Stomach (tissue), 19 donors: ENCODE measurements around the gene RPS27. TPM values are rescaled to one million over a fixed set of nuclear protein-coding genes. Genes with fewer than 3 reads are reported as not detected.

ENCODE experiments used
- DNase-seq, 2 donors: peaks; one replicate each; pipeline versions ENCODE4 v3.0.0 to v3.0.0-alpha.2; 2013 to 2019
- H3K27ac ChIP-seq, 5 donors: fragments of 200-600 bp in 4 of 5; sonication (generic) in 4 of 5; one replicate each; pipeline ENCODE4 v1.5.1; 2013 to 2019; ENCODE audit warnings: mild to moderate bottlenecking in 1 of 5, moderate library complexity in 1 of 5
- H3K27me3 ChIP-seq, 3 donors: fragments of 200-600 bp; sonication (generic); one replicate each; pipeline ENCODE4 v1.5.1; 2017 to 2019; ENCODE audit warnings: mixed run types in 1 of 3
- H3K36me3 ChIP-seq, 4 donors: fragments of 200-600 bp; sonication (generic); 1 replicate in 3 of 4; 2 replicates in 1 of 4; pipeline ENCODE4 v1.5.1; 2016 to 2019
- H3K4me1 ChIP-seq, 4 donors: fragments of 200-600 bp; sonication (generic); one replicate each; pipeline ENCODE4 v1.5.1; 2016 to 2019
- H3K4me3 ChIP-seq, 4 donors: fragments of 200-600 bp; sonication (generic) in 3 of 4; one replicate each; pipeline ENCODE4 v1.5.1; 2016 to 2019; ENCODE audit warnings: mild to moderate bottlenecking in 1 of 4
- H3K9me3 ChIP-seq, 4 donors: fragments of 200-600 bp; sonication (generic); one replicate each; pipeline ENCODE4 v1.5.1; 2016 to 2019
- EP300 ChIP-seq: sonication (generic); formaldehyde crosslinking; IDR thresholded peaks from one replicate; pipeline ENCODE4 v1.6.1; 2017; ENCODE audit warnings: antibody characterized with exemption
- POLR2A ChIP-seq, 4 donors: fragments of 450-650 bp; IDR thresholded peaks; one replicate each; pipeline ENCODE4 v1.6.1; 2016; ENCODE audit warnings: antibody characterized with exemption in 4 of 4, control low read depth in 2 of 4, mild to moderate bottlenecking in 1 of 4, moderate library complexity in 1 of 4
- POLR2AphosphoS5 ChIP-seq, 3 donors: sonication (generic); formaldehyde crosslinking; IDR thresholded peaks; one replicate each; pipeline ENCODE4 v1.6.1; 2016; ENCODE audit warnings: antibody characterized with exemption in 3 of 3
- WGBS, 5 donors: extraction: QIAGEN DNeasy Blood & Tissue Kit in 3 of 5; methylation state at CpG; one replicate each; pipeline versions ENCODE4 v1.1.5 to v1.1.7; 2013 to 2018; 5-methylcytosine and 5-hydroxymethylcytosine counted together
- intact Hi-C: fragments of 100-400 bp; cut with DNase I; formaldehyde crosslinking; loops from one replicate; pipeline ENCODE4 v1.15.1; 2023; ENCODE audit warnings: low total_unique reads
- long read RNA-seq, 10 donors: transcript quantifications; one replicate each; lab custom pipeline, GENCODE V29; 2026
- polyA plus RNA-seq, 3 donors: library from polyadenylated mRNA; stranded (reverse); fragments of 200-250 nt; gene quantifications; one replicate each; pipeline ENCODE4 v1.2.3, GENCODE V29; 2013
- total RNA-seq, 5 donors: library from RNA; depleted of rRNA; stranded (reverse); fragments of >200 nt; gene quantifications; one replicate each; pipeline versions ENCODE4 v1.1.0 to v1.2.3, GENCODE V29; 2014 to 2016
- TF ChIP-seq, protein P1 (sequence below), 7 experiments: fragments of 450-650 bp in 4 of 7; fragments of 200-600 bp in 3 of 7; sonication (generic) in 3 of 7; IDR thresholded peaks; one replicate each; pipeline ENCODE4 v1.5.1; 2016 to 2019; ENCODE audit warnings: antibody characterized with exemption in 7 of 7, control low read depth in 2 of 7, mild to moderate bottlenecking in 1 of 7
- donor health status: healthy with polysubstance abuse.
- donor health status: Bipolar disorder and iron deficiency.
- donor health status: healthy.

Gene RPS27
- total RNA-seq, result 1,000 to 10,000 TPM in 3 of 5 donors, 100 to 1,000 TPM in 1, 10 to 100 TPM in 1; 43.4 to 3,158 (median 1,583) TPM
- polyA plus RNA-seq, result over 10,000 TPM; 11,847 to 21,142 (median 13,702) TPM
- long read RNA-seq, donor 1, transcript RPS27-204 (4 exons, 573 nt), result minor isoform, 10 of 121 reads
- long read RNA-seq, donor 1, transcript RPS27-201 (4 exons, 359 nt), result major isoform, 94 of 121 reads
- long read RNA-seq, donor 1, transcript RPS27-203 (3 exons, 496 nt), result minor isoform, 5 of 121 reads
- long read RNA-seq, donor 1, partial matches to known transcripts, result 10 of 121 reads
- long read RNA-seq, donor 1, other reads (novel, unspliced or antisense), result 0 of 121 reads
- long read RNA-seq, donor 2, transcript RPS27-201 (4 exons, 359 nt), result major isoform, 98 of 136 reads
- long read RNA-seq, donor 2, transcript RPS27-204 (4 exons, 573 nt), result minor isoform, 5 of 136 reads
- long read RNA-seq, donor 2, transcript RPS27-203 (3 exons, 496 nt), result minor isoform, 6 of 136 reads
- long read RNA-seq, donor 2, transcript RPS27-205 (5 exons, 467 nt), result minor isoform, 7 of 136 reads
- long read RNA-seq, donor 2, partial matches to known transcripts, result 16 of 136 reads
- long read RNA-seq, donor 2, other reads (novel, unspliced or antisense), result 0 of 136 reads
- long read RNA-seq, donor 3, transcript RPS27-201 (4 exons, 359 nt), result major isoform, 118 of 147 reads
- long read RNA-seq, donor 3, transcript RPS27-204 (4 exons, 573 nt), result minor isoform, 7 of 147 reads
- long read RNA-seq, donor 3, transcript RPS27-203 (3 exons, 496 nt), result minor isoform, 5 of 147 reads
- long read RNA-seq, donor 3, partial matches to known transcripts, result 15 of 147 reads
- long read RNA-seq, donor 3, other reads (novel, unspliced or antisense), result 0 of 147 reads
- long read RNA-seq, donor 4, transcript RPS27-201 (4 exons, 359 nt), result major isoform, 31 of 32 reads
- long read RNA-seq, donor 4, partial matches to known transcripts, result 0 of 32 reads
- long read RNA-seq, donor 4, other reads (novel, unspliced or antisense), result 0 of 32 reads
- long read RNA-seq, donor 5, transcript RPS27-203 (3 exons, 496 nt), result minor isoform, 14 of 245 reads
- long read RNA-seq, donor 5, transcript RPS27-204 (4 exons, 573 nt), result minor isoform, 6 of 245 reads
- long read RNA-seq, donor 5, transcript RPS27-201 (4 exons, 359 nt), result major isoform, 206 of 245 reads
- long read RNA-seq, donor 5, partial matches to known transcripts, result 13 of 245 reads
- long read RNA-seq, donor 5, other reads (novel, unspliced or antisense), result 0 of 245 reads
- long read RNA-seq, donor 6, result 0 reads
- long read RNA-seq, donor 7, transcript RPS27-201 (4 exons, 359 nt), result major isoform, 234 of 309 reads
- long read RNA-seq, donor 7, transcript RPS27-204 (4 exons, 573 nt), result minor isoform, 21 of 309 reads
- long read RNA-seq, donor 7, transcript RPS27-203 (3 exons, 496 nt), result minor isoform, 19 of 309 reads
- long read RNA-seq, donor 7, partial matches to known transcripts, result 27 of 309 reads
- long read RNA-seq, donor 7, other reads (novel, unspliced or antisense), result 0 of 309 reads
- long read RNA-seq, donor 8, transcript RPS27-204 (4 exons, 573 nt), result minor isoform, 11 of 293 reads
- long read RNA-seq, donor 8, transcript RPS27-203 (3 exons, 496 nt), result minor isoform, 7 of 293 reads
- long read RNA-seq, donor 8, transcript RPS27-201 (4 exons, 359 nt), result major isoform, 251 of 293 reads
- long read RNA-seq, donor 8, partial matches to known transcripts, result 17 of 293 reads
- long read RNA-seq, donor 8, other reads (novel, unspliced or antisense), result 0 of 293 reads
- long read RNA-seq, donor 9, transcript RPS27-202 (2 exons, 625 nt), result minor isoform, 10 of 316 reads
- long read RNA-seq, donor 9, transcript RPS27-204 (4 exons, 573 nt), result minor isoform, 10 of 316 reads
- long read RNA-seq, donor 9, transcript RPS27-201 (4 exons, 359 nt), result major isoform, 216 of 316 reads
- long read RNA-seq, donor 9, transcript RPS27-203 (3 exons, 496 nt), result minor isoform, 41 of 316 reads
- long read RNA-seq, donor 9, partial matches to known transcripts, result 32 of 316 reads
- long read RNA-seq, donor 9, other reads (novel, unspliced or antisense), result 6 of 316 reads
- long read RNA-seq, donor 10, transcript RPS27-201 (4 exons, 359 nt), result major isoform, 120 of 153 reads
- long read RNA-seq, donor 10, transcript RPS27-204 (4 exons, 573 nt), result minor isoform, 16 of 153 reads
- long read RNA-seq, donor 10, partial matches to known transcripts, result 11 of 153 reads
- long read RNA-seq, donor 10, other reads (novel, unspliced or antisense), result 0 of 153 reads

DNA sequence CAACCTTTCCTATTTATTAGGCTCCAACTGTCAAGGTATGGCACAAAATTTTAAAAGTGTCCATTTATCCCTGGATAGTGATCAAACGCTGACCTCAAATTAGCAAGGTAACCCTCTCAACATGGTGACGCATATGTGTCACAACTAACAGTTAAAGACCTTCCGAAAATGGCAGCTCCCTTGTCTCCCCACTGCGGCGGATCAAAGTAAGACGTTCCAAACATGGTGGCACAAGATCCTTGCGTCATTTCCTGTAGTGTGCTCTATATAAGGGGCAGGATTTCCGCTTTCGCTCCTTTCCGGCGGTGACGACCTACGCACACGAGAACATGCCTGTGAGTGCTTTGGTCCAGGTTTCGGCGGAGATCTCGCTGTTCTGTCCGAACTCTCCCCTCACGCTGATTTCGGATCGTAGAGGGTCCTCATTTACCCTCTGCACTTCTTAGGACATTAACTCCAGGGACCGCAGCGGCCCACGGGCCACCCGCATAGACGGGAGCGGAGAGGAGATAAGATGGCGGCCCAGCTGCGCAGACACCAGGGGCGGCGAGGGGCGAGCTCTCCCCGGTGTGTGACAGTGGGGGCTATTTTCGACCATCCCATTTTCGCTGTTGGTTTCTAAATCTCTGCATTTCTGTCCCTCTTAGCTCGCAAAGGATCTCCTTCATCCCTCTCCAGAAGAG is at the start of gene RPS27:
TSS of gene RPS27 (plus strand) at position 295 of the 683 bp plus-strand sequence. CDS start at position 330, 35 bp downstream.
- intact Hi-C loops, result no loop called here

DNA sequence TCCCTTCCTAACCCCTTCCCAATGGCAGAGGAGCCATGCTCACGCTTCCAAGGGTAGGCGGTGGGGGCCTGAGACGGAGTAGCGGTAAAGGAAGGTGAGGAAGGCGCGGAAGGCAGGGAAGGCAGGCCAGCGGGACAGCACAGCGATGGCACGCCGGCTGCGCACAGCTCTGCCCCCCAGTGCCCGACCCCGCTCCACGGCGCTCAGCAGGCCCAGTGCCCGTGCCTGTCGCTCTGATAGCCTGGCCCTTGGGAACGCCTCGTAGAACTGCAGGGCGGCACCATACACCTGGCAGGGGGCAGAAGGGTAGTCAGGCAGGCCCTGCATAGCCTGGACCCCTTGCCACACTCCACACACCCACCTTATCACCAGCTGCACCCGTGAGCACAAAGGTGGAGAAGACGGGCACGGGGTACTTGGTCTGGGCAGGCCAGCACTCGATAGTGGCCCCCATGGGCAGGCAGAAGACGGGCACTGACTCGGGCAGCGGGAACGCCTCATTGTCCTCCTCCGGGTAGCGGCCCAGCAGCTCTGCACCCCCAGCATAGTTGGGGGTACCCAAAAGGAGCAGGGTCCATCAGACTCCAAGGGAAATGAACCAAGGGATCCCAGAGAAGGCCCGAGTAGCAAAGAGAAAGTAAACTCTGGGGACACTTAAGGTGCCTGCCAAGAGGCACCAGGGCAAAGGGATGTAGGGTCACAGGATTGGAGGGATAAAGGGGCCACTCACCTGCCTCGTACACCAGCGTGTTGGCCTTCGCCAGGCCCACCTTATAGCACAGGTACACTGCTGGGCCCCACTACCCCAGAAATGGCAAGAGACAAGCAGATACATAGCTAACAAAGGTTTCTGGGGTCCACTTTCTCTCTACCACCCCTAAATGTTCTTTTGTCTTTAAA is 48.5 kb upstream of the RPS27 start:
- Histone ChIP-seq H3K4me1 (peaks cover 9 to 36% (median 25%) of the 10 kb centered on the region in 4 donors), H3K27ac (no peak overlapping the region), H3K27me3 (no peaks in the 10 kb centered on the region), H3K9me3 (no peaks in the 10 kb centered on the region), H3K4me3 (no peak overlapping the region), H3K36me3 (peaks cover 36 to 70% (median 68%) of the 10 kb centered on the region in 4 donors)
- WGBS, 5 donors, result 93 to 95% (median 95%) methylated on average over 26 to 34 of the region's 34 CpGs
- no peak for DNase-seq
- intact Hi-C loops, result loop anchor here (10.0 kb wide), 1 partner anchor 147 kb away; no protein-coding TSS in a partner anchor
- TF ChIP-seq EP300 (no peak), POLR2A (IDR thresholded peaks at IDR 0.05) (no peak), POLR2AphosphoS5 (IDR thresholded peaks at IDR 0.05) (no peak)
- TF ChIP-seq, protein P1, sequence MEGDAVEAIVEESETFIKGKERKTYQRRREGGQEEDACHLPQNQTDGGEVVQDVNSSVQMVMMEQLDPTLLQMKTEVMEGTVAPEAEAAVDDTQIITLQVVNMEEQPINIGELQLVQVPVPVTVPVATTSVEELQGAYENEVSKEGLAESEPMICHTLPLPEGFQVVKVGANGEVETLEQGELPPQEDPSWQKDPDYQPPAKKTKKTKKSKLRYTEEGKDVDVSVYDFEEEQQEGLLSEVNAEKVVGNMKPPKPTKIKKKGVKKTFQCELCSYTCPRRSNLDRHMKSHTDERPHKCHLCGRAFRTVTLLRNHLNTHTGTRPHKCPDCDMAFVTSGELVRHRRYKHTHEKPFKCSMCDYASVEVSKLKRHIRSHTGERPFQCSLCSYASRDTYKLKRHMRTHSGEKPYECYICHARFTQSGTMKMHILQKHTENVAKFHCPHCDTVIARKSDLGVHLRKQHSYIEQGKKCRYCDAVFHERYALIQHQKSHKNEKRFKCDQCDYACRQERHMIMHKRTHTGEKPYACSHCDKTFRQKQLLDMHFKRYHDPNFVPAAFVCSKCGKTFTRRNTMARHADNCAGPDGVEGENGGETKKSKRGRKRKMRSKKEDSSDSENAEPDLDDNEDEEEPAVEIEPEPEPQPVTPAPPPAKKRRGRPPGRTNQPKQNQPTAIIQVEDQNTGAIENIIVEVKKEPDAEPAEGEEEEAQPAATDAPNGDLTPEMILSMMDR (IDR thresholded peaks at IDR 0.05), result no peak

More for the DNA sequence above, at the start of gene RPS27:
- Histone ChIP-seq H3K36me3 (peaks cover 24 to 40% (median 39%) of the 10 kb centered on the region in 4 donors), H3K4me1 (peaks cover 23 to 63% (median 42%) of the 10 kb centered on the region in 4 donors), H3K9me3 (no peaks in the 10 kb centered on the region), H3K4me3 (peak within 1 kb of the TSS; percentile 76 to 97 (median 88)), H3K27me3 (no peaks in the 10 kb centered on the region), H3K27ac (peak within 1 kb of the TSS; percentile 93 to 98 (median 97))
- 0 to 1% (median 0%) methylated on average over 24 to 36 of the region's 36 CpGs for WGBS, 5 donors
- TF ChIP-seq POLR2A (IDR thresholded peaks at IDR 0.05) (peak in 2 of 4 donors; percentile 92 to 96), EP300 (peak; percentile 58), POLR2AphosphoS5 (IDR thresholded peaks at IDR 0.05) (peak; percentile 100)
- TF ChIP-seq, protein P1 (IDR thresholded peaks at IDR 0.05), result no peak
- peak; percentile 90 to 99 for DNase-seq
